ENCODE measurements around the gene INPP5K.
A peak's percentile ranks its signal among the peaks of the same experiment; 100 is the strongest.

INPP5K gene

DNA sequence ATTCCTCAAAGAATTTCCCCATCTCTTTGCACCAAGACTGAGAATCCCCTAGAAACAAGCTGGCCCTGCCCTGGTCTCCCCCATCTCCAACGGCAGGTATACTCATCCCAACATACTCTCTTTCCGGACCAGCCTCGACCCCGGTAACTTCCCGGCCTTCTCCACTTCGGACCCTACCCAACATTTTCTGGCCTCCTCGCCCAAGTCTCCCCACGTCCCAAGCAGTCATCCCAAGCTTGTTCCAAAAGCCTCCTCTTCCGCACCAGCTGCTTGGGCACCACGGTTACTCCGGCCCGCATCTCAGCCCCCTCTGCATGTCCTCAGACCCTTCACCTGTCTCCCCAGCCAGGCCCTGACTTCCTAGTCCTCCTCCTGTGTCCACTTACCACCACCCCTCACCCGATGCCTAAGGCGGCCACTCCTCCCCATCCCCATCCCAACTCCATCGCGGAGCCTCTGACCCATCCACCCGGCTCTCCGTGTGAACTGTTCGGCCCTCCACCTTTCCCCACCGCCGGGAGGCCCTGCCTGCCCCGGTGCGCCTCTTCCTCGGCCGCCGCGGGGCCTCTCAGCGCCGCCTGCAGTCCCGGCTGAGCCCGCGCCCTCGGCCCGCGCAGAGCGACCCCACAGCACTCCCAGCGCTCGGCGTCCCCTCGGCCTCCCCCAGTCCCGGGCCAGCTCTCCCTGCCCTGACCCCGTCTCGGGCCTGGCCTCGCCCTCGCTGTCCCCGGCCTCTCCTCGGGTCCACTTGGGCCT, 45.2 kb upstream of the INPP5K start (continued):
- TF ChIP-seq ZFHX2 (tag by site-specific recombination; conservative IDR thresholded peaks at IDR 0.05) (no peak), ZBTB49 (tag by site-specific recombination; IDR thresholded peaks at IDR 0.05; ENCODE audit: low read depth) (no peak), ZNF701 (tag by site-specific recombination; IDR thresholded peaks at IDR 0.05) (no peak), ZNF747 (tag by site-specific recombination; IDR thresholded peaks at IDR 0.05) (no peak), ZEB2 (tag by site-specific recombination; IDR thresholded peaks at IDR 0.05) (no peak), ZNF214 (tag by site-specific recombination; IDR thresholded peaks at IDR 0.05; ENCODE audit: borderline replicate concordance) (no peak), PRDM2 (tag by site-specific recombination; IDR thresholded peaks at IDR 0.05; ENCODE audit: borderline replicate concordance) (no peak), BCL11B (tag by site-specific recombination; IDR thresholded peaks at IDR 0.05; ENCODE audit: low read depth) (0 out of 2 replicates have a peak, but pooled peaks have one; percentile 42), ZNF335 (tag by site-specific recombination; conservative IDR thresholded peaks at IDR 0.05) (peak; percentile 72), KLF7 (tag by site-specific recombination; IDR thresholded peaks at IDR 0.05; ENCODE audit: borderline replicate concordance) (no peak), GLIS2 (tag by site-specific recombination; IDR thresholded peaks at IDR 0.05) (0 out of 2 replicates have a peak, but pooled peaks have one; percentile 11), ZNF654 (tag by site-specific recombination; IDR thresholded peaks at IDR 0.05; ENCODE audit: low read depth) (no peak), ZNF146 (tag by site-specific recombination; IDR thresholded peaks at IDR 0.05) (no peak), ZFP3 (tag by site-specific recombination; IDR thresholded peaks at IDR 0.05; ENCODE audit: low read depth) (no peak), ZNF777 (tag by site-specific recombination; IDR thresholded peaks at IDR 0.05; ENCODE audit: borderline replicate concordance) (no peak), ZFP69B (tag by site-specific recombination; IDR thresholded peaks at IDR 0.05) (no peak), OSR2 (tag by site-specific recombination; IDR thresholded peaks at IDR 0.05) (no peak), ZNF610 (tag by site-specific recombination; IDR thresholded peaks at IDR 0.05; ENCODE audit: borderline replicate concordance) (no peak), SP7 (tag by site-specific recombination; IDR thresholded peaks at IDR 0.05) (no peak), ZNF558 (tag by site-specific recombination; IDR thresholded peaks at IDR 0.05) (no peak), ZNF692 (tag by site-specific recombination; IDR thresholded peaks at IDR 0.05) (peak; percentile 75; the same call in 1 of the 2 replicates)
- TF ChIP-seq, protein P1, sequence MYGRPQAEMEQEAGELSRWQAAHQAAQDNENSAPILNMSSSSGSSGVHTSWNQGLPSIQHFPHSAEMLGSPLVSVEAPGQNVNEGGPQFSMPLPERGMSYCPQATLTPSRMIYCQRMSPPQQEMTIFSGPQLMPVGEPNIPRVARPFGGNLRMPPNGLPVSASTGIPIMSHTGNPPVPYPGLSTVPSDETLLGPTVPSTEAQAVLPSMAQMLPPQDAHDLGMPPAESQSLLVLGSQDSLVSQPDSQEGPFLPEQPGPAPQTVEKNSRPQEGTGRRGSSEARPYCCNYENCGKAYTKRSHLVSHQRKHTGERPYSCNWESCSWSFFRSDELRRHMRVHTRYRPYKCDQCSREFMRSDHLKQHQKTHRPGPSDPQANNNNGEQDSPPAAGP (tag by site-specific recombination; IDR thresholded peaks at IDR 0.05): 0 out of 2 replicates have a peak, but pooled peaks have one; percentile 14
- TF ChIP-seq, protein P2, sequence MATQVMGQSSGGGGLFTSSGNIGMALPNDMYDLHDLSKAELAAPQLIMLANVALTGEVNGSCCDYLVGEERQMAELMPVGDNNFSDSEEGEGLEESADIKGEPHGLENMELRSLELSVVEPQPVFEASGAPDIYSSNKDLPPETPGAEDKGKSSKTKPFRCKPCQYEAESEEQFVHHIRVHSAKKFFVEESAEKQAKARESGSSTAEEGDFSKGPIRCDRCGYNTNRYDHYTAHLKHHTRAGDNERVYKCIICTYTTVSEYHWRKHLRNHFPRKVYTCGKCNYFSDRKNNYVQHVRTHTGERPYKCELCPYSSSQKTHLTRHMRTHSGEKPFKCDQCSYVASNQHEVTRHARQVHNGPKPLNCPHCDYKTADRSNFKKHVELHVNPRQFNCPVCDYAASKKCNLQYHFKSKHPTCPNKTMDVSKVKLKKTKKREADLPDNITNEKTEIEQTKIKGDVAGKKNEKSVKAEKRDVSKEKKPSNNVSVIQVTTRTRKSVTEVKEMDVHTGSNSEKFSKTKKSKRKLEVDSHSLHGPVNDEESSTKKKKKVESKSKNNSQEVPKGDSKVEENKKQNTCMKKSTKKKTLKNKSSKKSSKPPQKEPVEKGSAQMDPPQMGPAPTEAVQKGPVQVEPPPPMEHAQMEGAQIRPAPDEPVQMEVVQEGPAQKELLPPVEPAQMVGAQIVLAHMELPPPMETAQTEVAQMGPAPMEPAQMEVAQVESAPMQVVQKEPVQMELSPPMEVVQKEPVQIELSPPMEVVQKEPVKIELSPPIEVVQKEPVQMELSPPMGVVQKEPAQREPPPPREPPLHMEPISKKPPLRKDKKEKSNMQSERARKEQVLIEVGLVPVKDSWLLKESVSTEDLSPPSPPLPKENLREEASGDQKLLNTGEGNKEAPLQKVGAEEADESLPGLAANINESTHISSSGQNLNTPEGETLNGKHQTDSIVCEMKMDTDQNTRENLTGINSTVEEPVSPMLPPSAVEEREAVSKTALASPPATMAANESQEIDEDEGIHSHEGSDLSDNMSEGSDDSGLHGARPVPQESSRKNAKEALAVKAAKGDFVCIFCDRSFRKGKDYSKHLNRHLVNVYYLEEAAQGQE (tag by site-specific recombination; IDR thresholded peaks at IDR 0.05): no peak

Data from HEK293 (cell line).